Measurements from ENCODE around the gene STK35.

GRCh38 chr20:2164421-2164820 lies 62.8 kb downstream of the STK35 start:
- TF ChIP-seq NEUROD1 (IDR thresholded peaks at IDR 0.05; ENCODE audit: borderline replicate concordance, low read depth, low read length, partially characterized antibody) (no peak), SP1 (CRISPR knock-in tag; IDR thresholded peaks at IDR 0.05) (no peak), ZNF239 (CRISPR knock-in tag; IDR thresholded peaks at IDR 0.05) (no peak), HINFP (tag; conservative IDR thresholded peaks at IDR 0.05; ENCODE audit: low read depth) (no peak), ZNF785 (CRISPR knock-in tag; IDR thresholded peaks at IDR 0.05) (no peak), ZNF395 (CRISPR knock-in tag; IDR thresholded peaks at IDR 0.05) (no peak), ZNF197 (CRISPR knock-in tag; IDR thresholded peaks at IDR 0.05; ENCODE audit: low read depth) (no peak), EZH2 (IDR thresholded peaks at IDR 0.05; ENCODE audit: borderline replicate concordance, low read depth, low read length) (no peak), COPS2 (conservative IDR thresholded peaks at IDR 0.05) (no peak), TAF1 (IDR thresholded peaks at IDR 0.05; ENCODE audit: control insufficient read depth, extremely low read depth, insufficient read depth, low read length, severe bottlenecking) (no peak), RFX5 (IDR thresholded peaks at IDR 0.05; ENCODE audit: low read depth, low read length) (no peak), NCOA6 (IDR thresholded peaks at IDR 0.05) (no peak)
